HepG2 (cell line): ENCODE measurements around the gene GOLT1A. TPM values are rescaled to one million over a fixed set of nuclear protein-coding genes. Genes with fewer than 3 reads are reported as not detected.

Experiments used
- ATAC-seq: fragments of 200-7000 bp; cut with Tn5 transposase; 3 replicates; pipeline ENCODE4 v1.9.1; 2020; ENCODE audit warnings: mild to moderate bottlenecking, moderate library complexity
- BruUV-seq: library from RNA; stranded (reverse); fragments of 400-500 nt; replicated peaks from 2 replicates; lab custom pipeline; 2021; lab: Mats Ljungman, UMichigan
- CTCF ChIA-PET: fragments of 300-600 bp; formaldehyde crosslinking; extraction: SDS; loops from one replicate; lab custom pipeline; 2021; ENCODE audit warnings: low total read pairs, inconsistent platforms, low intra/inter-chr PET ratio; lab: Yijun Ruan, JAX
- POLR2A ChIA-PET: fragments of 350-600 bp; sonication (Branson Sonifier 250); formaldehyde crosslinking; loops from one replicate; lab custom pipeline; 2020; ENCODE audit warnings: antibody characterized with exemption, inconsistent platforms; lab: Yijun Ruan, JAX
- DNase-seq: peaks from one replicate; pipeline ENCODE4 v3.0.0-alpha.2; 2015; ENCODE audit warnings: low spot score
- FAIRE-seq: peaks from 3 replicates; lab custom pipeline; 2011; peaks lifted over from hg19 to GRCh38; lab: Jason Lieb, UNC
- H2AFZ ChIP-seq: one replicate; pipeline ENCODE4 v1.6.1; 2011; ENCODE audit warnings: low read length, inconsistent platforms
- H3K27ac ChIP-seq: fragments of 300-600 bp; 3 replicates; pipeline ENCODE4 v1.8.0; 2011; ENCODE audit warnings: mixed run types, mild to moderate bottlenecking, mixed read lengths, low read length, inconsistent platforms; ENCODE audit not compliant: insufficient read depth; ENCODE audit errors: extremely low read length
- H3K27me3 ChIP-seq, 2 experiments: fragments of 200-600 bp in 1 of 2; 2 replicates in 1 of 2; 3 replicates in 1 of 2; pipeline versions ENCODE4 v1.6.0 to v1.8.0; 2011; ENCODE audit warnings: low read length in 2 of 2, mild to moderate bottlenecking in 2 of 2, moderate library complexity in 2 of 2, inconsistent platforms in 1 of 2; ENCODE audit not compliant: insufficient read depth in 2 of 2, control insufficient read depth in 1 of 2
- H3K36me3 ChIP-seq, 2 experiments: fragments of 200-600 bp in 1 of 2; replicated peaks in 1 of 2; 2 replicates in 1 of 2; 3 replicates in 1 of 2; pipeline versions ENCODE4 v1.5.1 to v1.8.0; 2011; ENCODE audit warnings: low read length in 2 of 2, inconsistent platforms in 1 of 2; ENCODE audit not compliant: insufficient read depth in 2 of 2, control insufficient read depth in 1 of 2
- H3K4me1 ChIP-seq: 2 replicates; pipeline ENCODE4 v1.5.1; 2012; ENCODE audit warnings: low read length, inconsistent platforms; ENCODE audit not compliant: insufficient read depth
- H3K4me2 ChIP-seq: 2 replicates; pipeline ENCODE4 v1.6.0; 2011; ENCODE audit warnings: low read depth, low read length, inconsistent platforms
- H3K4me3 ChIP-seq, 3 experiments: fragments of 200-600 bp in 1 of 3; sonication (generic), shearing (Covaris generic) in 1 of 3; replicated peaks in 1 of 3; 2 replicates each; pipeline ENCODE4 v1.5.1; 2011 to 2016; ENCODE audit warnings: low read length in 3 of 3, inconsistent platforms in 2 of 3, low read depth in 2 of 3, mild to moderate bottlenecking in 2 of 3, control low read depth in 1 of 3, mixed read lengths in 1 of 3; ENCODE audit not compliant: insufficient read depth in 1 of 3
- H3K79me2 ChIP-seq: one replicate; pipeline ENCODE4 v1.6.1; 2011; ENCODE audit warnings: low read length, inconsistent platforms; ENCODE audit not compliant: insufficient read depth
- H3K9ac ChIP-seq: 2 replicates; pipeline ENCODE4 v1.6.0; 2011; ENCODE audit warnings: mild to moderate bottlenecking, low read depth, low read length, inconsistent platforms; ENCODE audit not compliant: insufficient read depth
- H3K9me3 ChIP-seq: 2 replicates; pipeline ENCODE4 v1.5.1; 2012; ENCODE audit warnings: mild to moderate bottlenecking, low read length
- H4K20me1 ChIP-seq: 2 replicates; pipeline ENCODE4 v1.6.0; 2011; ENCODE audit warnings: inconsistent platforms, mild to moderate bottlenecking, low read length, moderate library complexity; ENCODE audit not compliant: insufficient read depth
- ETS1 ChIP-seq: sonication (generic); formaldehyde crosslinking; IDR thresholded peaks from 2 replicates; pipeline ENCODE4 v1.4.0; 2020; ENCODE audit warnings: missing genetic modification reagents
- FLYWCH1 ChIP-seq: sonication (generic); formaldehyde crosslinking; IDR thresholded peaks from 2 replicates; pipeline ENCODE4 v1.8.1; 2023; ENCODE audit warnings: mild to moderate bottlenecking, missing genetic modification reagents
- GATAD1 ChIP-seq: IDR thresholded peaks from 2 replicates; pipeline ENCODE4 v1.6.1; 2016; ENCODE audit warnings: missing genetic modification reagents, missing compliant biosample characterization
- HNRNPL ChIP-seq: fragments of 200-400 bp; formaldehyde crosslinking; IDR thresholded peaks from 2 replicates; pipeline ENCODE4 v1.6.1; 2017; ENCODE audit warnings: mild to moderate bottlenecking, low read depth, low read length
- NFRKB ChIP-seq: fragments of 450-650 bp; IDR thresholded peaks from 2 replicates; pipeline ENCODE4 v1.6.1; 2017
- PHB2 ChIP-seq: fragments of 450-650 bp; IDR thresholded peaks from 2 replicates; pipeline ENCODE4 v1.6.1; 2018; ENCODE audit not compliant: partially characterized antibody
- TSC22D2 ChIP-seq: sonication (generic); formaldehyde crosslinking; IDR thresholded peaks from 2 replicates; pipeline ENCODE4 v1.5.1; 2020; ENCODE audit warnings: missing genetic modification reagents, mild to moderate bottlenecking, borderline replicate concordance
- ZFP90 ChIP-seq: sonication (generic); formaldehyde crosslinking; IDR thresholded peaks from 2 replicates; pipeline ENCODE4 v1.8.0; 2022; ENCODE audit warnings: missing genetic modification reagents, mild to moderate bottlenecking, inconsistent platforms, borderline replicate concordance
- ZNF256 ChIP-seq: sonication (generic); formaldehyde crosslinking; conservative IDR thresholded peaks from 2 replicates; pipeline ENCODE4 v1.4.0; 2020; ENCODE audit warnings: missing genetic modification reagents
- ZNF605 ChIP-seq: sonication (generic); formaldehyde crosslinking; IDR thresholded peaks from 2 replicates; pipeline ENCODE4 v1.8.0; 2022; ENCODE audit warnings: mild to moderate bottlenecking, missing genetic modification reagents
- WGBS: methylation state at CpG from one replicate; pipeline ENCODE4 v1.1.6; 2017; ENCODE audit warnings: low lambda C conversion rate; 5-methylcytosine and 5-hydroxymethylcytosine counted together
- in situ Hi-C: cut with HindIII; loops from 2 replicates; pipeline ENCODE4 v1.10.0; 2017; ENCODE audit warnings: low pct_unique_long_range_greater_than_20kb; ENCODE audit not compliant: extremely low pct_ligation_motif_present
- intact Hi-C: fragments of 100-400 bp; cut with micrococcal nuclease; formaldehyde crosslinking; loops from one replicate; pipeline ENCODE4 v1.10.0; 2022; ENCODE audit not compliant: unreplicated experiment
- polyA plus RNA-seq, 8 experiments: library from polyadenylated mRNA; depleted of rRNA in 3 of 8; stranded (reverse) in 7 of 8; unstranded in 1 of 8; fragments of >200 nt; fragmentation: Illumina TruSeq in 4 of 8; extraction: Trizol in 4 of 8; gene quantifications; 2 replicates each; pipeline versions ENCODE4 v1.2.1 to v1.2.3, GENCODE V29; 2011 to 2016; ENCODE audit warnings: low read depth in 4 of 8, missing spikeins in 1 of 8, mixed read lengths in 1 of 8; ENCODE audit not compliant: insufficient read depth in 1 of 8
- total RNA-seq, 5 experiments: library from RNA; depleted of rRNA; stranded (reverse); fragments of >200 nt; fragmentation: Illumina TruSeq; extraction: Trizol; gene quantifications; 2 replicates each; pipeline ENCODE4 v1.2.3, GENCODE V29; 2016; ENCODE audit warnings: low read depth in 1 of 5
- TF ChIP-seq, protein P1 (sequence below): IDR thresholded peaks from 2 replicates; pipeline ENCODE4 v1.6.1; 2016

The GOLT1A gene
- total and polyA plus RNA-seq, 2 of the 13 experiments (the other 11 are each of a cell fraction or from before 2014, with no cell fraction given): 25.8 to 28.0 TPM

DNA sequence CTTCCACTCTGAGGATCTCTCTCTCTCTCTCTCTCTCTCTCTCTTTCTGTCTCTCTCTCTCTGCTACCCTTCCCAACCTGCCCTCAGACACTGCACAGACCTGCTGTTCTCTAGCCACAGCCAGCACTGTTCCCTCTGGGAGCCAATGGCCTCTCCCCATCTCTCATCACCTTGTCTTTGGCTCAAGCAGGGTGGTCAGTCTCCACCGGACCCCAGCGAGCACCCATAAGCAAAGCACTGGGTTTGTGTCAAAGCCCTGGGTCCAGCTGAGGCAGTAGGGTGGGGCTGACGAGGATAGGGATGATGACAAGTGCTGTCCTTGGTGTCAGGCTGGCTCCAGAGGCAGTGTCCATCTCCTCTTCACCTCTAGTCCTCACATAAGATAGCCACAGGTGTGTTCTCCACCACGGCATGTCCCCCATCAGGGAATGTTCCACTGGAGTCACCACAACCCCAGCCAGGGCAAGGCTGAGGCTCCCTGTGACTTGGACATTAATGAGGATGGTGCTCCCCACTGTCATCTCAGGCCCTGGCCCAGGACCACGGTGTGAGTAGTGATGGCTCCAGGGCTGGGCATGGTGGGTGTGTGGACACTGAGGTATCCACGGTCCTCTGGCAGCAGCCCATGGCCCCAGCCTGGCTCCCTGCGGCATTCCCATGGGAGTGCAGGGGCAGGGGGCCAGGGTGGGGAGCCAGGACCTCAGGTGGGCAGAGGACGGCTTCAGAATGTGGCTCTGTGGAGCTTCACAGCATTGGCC, 8.4 kb upstream of the GOLT1A start:
- in situ Hi-C loops: no loop called here
- no TSS peak for BruUV-seq
- intact Hi-C loops: no loop called here
- DNase-seq (no peak), ATAC-seq (no peak), FAIRE-seq (no peak)
- Histone ChIP-seq H3K4me3 (no peak overlapping the region), H3K4me2 (no peak overlapping the region), H3K27ac (no peak overlapping the region), H3K9ac (no peak overlapping the region), H3K36me3 (peaks cover 3 to 16% of the 10 kb centered on the region in 2 experiments; a peak in 3 of 5 replicates), H3K79me2 (no peaks in the 10 kb centered on the region), H2AFZ (no peak overlapping the region), H3K27me3 (no peaks in the 10 kb centered on the region), H3K4me1 (peaks cover 16% of the 10 kb centered on the region), H4K20me1 (no peaks in the 10 kb centered on the region), H3K9me3 (no peaks in the 10 kb centered on the region)
- TF ChIP-seq GATAD1 (CRISPR knock-in tag) (no peak), NFRKB (no peak), TSC22D2 (CRISPR knock-in tag) (no peak), HNRNPL (no peak), ZNF605 (CRISPR knock-in tag) (no peak), PHB2 (no peak), FLYWCH1 (no peak), ETS1 (CRISPR knock-in tag) (no peak), ZFP90 (CRISPR knock-in tag) (no peak), ZNF256 (CRISPR knock-in tag) (no peak)
- TF ChIP-seq, protein P1, sequence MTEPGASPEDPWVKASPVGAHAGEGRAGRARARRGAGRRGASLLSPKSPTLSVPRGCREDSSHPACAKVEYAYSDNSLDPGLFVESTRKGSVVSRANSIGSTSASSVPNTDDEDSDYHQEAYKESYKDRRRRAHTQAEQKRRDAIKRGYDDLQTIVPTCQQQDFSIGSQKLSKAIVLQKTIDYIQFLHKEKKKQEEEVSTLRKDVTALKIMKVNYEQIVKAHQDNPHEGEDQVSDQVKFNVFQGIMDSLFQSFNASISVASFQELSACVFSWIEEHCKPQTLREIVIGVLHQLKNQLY (CRISPR knock-in tag): no peak
- POLR2A ChIA-PET: no interaction called here
- CTCF ChIA-PET: interaction anchor here (0.6 kb wide), 1 partner anchor 9 kb away, joined by 3 read pairs; no protein-coding TSS in a partner anchor
- WGBS: 98% methylated on average over 7 of the region's 8 CpGs
